GM12872 (cell line): ENCODE data around the gene AUTS2.

ENCODE experiments used
- TF ChIP-seq, protein P1 (sequence below): IDR thresholded peaks from 3 replicates; pipeline ENCODE4 v1.5.1; 2011; ENCODE audit warnings: low read depth, mild to moderate bottlenecking, low read length, moderate library complexity; ENCODE audit not compliant: insufficient read depth

Gene AUTS2

DNA sequence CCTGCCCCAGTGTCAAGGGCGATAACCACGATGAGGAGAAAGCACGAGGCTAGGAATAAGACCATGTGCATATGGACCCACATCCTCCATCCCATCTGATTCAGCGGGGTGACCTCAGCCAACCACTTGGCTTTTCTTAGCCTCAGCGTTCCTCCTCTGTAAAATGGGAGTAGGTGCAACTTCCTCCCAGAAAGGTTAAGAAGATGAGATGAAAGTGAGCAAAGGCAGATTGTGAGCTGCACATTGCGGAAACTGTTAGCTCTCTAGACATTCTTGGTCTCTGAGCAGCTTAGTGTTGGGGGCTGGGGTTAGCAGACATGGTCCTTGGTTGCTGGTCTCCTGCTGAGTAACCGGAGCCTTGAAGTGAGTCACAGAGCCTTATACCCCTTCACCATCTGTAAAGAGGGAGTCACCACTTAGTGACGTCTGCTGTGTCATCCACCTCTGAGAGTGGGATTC lies 1036.4 kb downstream of the AUTS2 start:
- TF ChIP-seq, protein P1, sequence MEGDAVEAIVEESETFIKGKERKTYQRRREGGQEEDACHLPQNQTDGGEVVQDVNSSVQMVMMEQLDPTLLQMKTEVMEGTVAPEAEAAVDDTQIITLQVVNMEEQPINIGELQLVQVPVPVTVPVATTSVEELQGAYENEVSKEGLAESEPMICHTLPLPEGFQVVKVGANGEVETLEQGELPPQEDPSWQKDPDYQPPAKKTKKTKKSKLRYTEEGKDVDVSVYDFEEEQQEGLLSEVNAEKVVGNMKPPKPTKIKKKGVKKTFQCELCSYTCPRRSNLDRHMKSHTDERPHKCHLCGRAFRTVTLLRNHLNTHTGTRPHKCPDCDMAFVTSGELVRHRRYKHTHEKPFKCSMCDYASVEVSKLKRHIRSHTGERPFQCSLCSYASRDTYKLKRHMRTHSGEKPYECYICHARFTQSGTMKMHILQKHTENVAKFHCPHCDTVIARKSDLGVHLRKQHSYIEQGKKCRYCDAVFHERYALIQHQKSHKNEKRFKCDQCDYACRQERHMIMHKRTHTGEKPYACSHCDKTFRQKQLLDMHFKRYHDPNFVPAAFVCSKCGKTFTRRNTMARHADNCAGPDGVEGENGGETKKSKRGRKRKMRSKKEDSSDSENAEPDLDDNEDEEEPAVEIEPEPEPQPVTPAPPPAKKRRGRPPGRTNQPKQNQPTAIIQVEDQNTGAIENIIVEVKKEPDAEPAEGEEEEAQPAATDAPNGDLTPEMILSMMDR, result no peak

DNA sequence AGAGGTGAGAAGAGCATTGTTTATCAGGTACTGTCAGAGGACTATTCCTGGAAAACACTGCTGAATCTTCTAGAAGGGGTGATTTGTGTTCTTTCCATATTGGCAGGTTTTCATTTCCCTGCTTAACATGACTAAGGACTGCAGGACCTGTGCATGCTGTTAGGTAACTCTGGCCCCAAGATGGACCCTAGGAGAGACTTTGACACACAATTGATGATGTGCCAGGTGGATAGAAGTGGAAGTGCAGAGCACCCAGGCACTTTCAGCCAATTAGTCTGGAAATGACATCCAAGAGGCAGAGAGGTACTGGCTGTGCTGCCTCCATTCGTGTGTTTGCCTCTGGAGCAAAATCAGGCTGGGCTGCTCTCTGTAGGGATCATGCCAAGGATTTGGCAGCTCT lies 1037.4 kb downstream of the AUTS2 start:
- TF ChIP-seq, protein P1, result no peak

DNA sequence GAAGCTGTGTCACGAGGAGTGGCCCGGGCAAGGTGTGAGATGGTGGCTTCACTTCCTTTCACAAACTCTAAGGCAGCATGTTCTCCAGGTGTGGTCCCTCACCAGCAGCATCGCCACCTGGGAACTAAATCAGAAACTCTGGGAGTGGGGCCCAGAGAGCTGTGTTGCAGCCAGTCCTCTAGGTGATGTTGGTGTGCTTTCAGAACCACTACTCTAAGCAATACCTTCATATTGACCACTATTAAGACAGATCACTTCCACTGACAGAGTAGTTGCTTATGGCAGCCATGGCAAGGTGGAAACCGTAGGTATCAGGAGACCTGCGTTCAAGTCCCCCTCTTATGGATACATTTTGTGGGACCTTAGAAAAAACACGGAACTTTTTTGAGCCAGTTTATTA lies 1037.9 kb downstream of the AUTS2 start:
- TF ChIP-seq, protein P1, result no peak

DNA sequence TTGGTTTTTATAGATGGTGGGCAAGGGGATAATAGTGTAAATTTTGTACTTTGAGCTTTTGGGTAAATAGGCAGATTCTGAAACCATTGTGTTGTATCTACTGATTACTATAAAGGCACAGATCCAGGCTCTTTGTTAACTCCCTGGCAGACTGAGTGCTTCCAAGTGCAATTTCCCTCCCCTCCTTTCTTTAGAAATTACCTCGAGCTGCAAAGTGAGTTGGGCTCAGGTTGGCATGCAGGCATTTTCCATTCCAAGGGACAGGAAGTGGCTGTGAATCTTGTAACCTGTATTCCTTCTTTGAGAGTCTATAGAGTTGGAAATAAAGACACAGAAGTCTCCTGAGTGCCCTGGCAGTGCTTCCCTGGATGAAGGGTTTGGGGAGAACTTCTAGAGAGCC lies 1039.5 kb downstream of the AUTS2 start:
- TF ChIP-seq, protein P1, result no peak

DNA sequence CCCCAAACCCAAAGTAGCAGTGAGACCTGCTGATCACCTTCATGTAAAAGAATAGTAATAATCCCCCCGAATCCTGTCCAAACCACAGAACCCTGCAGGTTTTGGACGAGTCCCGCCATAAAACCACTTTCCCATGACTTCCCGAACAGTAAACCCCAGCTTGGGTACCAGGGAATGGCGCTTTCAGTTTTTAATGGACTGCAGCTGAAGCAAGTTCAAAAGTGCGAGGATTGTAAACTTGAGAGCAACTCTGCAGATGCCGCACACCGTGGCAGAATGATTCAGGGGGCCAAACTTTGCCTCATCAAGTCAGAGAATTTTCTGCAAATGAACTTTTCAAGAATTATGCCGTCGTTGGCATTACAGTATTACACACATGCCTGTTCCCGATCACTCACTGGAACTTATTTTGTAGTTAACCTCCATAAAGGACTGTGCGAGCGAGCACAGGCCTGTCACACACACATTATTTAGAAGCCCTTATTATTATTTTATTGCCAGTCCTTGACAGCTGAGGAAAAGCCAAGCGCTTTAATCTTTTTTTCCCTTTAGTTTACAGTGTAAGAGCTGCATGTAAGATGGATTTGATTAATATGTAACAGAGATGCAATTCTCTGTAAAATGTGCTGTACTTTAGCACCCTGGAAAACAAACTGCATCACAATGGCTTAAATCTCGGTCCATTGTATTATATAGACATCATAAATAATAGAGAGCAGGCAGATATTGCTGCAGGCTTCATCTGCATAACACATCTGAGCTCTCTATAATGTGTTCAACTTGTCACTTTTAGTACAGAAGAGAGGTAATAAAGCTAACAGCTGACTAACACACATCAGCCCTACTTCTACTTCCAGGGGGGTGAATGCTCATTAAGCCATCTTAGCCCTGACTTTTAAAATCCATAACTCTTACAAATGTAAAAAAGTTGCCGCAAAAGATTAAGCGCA lies 1040.2 kb downstream of the AUTS2 start:
- TF ChIP-seq, protein P1, result no peak

DNA sequence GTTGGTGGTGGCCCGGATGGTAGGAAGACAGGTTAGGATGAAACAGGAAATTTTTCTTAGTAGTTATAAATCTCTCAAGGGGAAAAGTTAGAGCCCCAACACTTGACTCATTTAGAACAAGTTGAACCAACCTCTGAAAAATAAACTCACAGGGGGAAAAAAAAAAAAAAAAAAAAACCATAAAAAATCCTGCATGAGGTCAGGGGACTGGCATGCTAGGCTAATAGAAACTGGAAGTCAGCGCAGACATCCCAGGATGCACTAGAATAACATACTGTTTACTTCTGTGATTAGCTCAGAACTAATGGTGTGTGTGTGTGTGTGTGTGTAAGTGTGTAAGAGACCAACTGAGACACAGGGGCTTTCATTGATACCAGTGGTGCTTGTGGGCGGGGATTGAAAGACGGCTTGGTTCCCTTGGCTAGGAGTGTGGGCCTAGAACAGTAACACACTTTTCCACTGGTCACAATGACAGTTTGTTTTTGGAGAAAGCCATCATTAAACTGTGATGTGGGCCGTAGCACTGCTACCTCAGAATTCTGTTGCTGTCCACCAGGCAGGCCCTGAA lies 1042.1 kb downstream of the AUTS2 start:
- TF ChIP-seq, protein P1, result no peak

DNA sequence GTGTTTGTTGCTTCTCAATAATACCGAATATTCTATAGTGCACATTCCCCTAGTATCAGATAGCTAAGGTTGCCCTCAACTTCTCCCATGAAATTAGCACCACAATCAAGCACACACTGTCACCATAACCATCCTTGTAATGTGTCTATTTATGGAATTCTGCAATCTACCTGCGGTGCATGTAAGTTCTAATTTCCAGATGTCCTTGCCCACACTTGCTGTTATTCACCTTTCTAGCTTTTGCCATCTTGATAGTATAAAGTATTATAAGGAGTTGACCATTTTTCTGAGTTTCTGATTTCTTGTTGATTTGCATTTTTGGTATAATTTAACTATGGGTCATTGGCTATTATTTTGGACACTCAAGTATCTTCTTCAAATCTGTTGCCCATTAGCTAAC lies 1043.6 kb downstream of the AUTS2 start:
- TF ChIP-seq, protein P1, result no peak
